Activated T-cell treated with anti-CD3 and anti-CD28 coated beads for 1 hour (primary cell): ENCODE measurements around the gene ZBTB49.
A peak's percentile ranks its signal among the peaks of the same experiment; 100 is the strongest.
"Not testable (repeated sequence)": the region's sequence is repeated elsewhere in the genome, so short reads cannot be mapped to it uniquely, and the experiment has no call there.

ENCODE experiments used
- DNase-seq: peaks from one replicate; pipeline ENCODE4 v3.0.0-alpha.2; 2020; ENCODE audit warnings: low read depth

Gene ZBTB49

DNA sequence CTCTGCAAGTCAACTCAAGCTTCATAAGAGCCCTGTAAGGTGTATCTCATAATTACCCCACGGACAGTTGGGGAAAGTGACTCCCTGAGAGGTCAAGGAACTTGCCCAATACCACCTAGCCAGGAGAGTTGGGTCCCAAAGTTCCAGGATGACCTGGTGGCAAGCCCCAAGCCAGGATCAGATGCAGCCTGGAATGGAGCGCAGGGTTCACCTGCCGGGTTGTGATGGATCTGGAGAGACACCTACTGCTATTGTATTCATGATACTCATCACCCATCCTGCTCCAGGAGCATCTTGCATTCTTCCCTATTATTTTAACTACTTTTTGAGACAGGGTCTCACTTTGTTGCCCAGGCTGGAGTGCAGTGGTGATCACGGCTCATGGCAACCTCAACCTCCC lies 36.1 kb downstream of the ZBTB49 start:
- no peak for DNase-seq

- no peak for DNase-seq
These were observed 37.6 kb downstream of the ZBTB49 start for GRCh38 chr4:4327652-4328121.

DNA sequence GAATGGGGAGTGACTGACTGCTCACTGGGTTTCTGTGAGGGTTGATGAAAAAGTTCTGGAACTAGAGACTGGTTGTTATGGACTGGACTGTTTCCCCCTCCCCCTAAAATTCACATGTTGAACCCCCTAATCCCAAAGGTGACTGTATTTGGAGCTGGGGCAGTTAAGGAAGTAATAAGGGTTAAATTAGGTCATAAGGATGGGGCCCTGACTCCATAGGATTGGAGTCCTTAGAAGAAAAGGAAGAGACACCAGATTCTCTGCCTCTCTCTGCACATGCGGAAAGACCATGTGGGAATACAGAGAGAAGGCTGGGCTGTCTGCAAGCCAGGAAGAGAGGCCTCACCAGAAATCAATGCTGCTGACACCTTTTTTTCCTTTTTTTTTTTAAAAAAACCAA lies 38.2 kb downstream of the ZBTB49 start:
- DNase-seq: no peak

DNA sequence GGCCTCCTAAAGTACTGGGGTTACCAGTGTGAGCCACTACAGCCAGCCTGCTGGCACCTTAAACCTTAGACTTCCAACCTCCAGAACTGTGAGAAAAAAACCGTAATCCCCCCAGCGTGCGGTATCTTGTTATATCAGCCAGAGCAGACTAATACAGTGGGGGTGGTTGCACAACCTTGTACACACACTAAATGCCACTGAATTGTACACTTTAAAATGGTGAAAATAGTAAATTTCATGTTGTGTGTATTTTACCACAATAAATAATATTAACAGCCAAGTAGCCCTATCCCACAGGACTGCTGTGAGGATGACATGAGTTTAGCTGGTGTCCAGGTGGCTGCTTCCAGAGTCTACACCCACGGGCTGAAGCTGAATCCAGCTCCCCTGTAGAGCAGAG lies 38.8 kb downstream of the ZBTB49 start:
- DNase-seq: no peak

DNA sequence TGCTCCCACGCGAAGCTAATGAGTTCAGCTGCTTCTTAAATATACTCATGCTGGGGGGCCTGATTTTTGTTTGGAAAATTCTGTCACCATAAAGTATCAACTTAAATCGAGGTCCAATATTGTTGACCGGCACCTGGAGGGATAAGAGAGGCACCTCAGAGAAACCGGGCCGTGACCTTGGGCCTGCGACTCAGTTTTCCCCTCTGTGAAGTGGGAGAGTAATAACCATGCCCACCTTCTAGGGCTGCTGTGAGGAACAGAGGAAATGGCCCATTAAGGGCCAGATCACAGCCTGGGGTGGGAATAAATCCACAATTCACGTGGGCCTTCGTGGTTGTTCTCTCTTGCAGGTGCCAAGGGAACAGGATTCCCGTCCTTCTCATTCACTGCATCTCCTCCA lies 39.4 kb downstream of the ZBTB49 start:
- DNase-seq: no peak

DNA sequence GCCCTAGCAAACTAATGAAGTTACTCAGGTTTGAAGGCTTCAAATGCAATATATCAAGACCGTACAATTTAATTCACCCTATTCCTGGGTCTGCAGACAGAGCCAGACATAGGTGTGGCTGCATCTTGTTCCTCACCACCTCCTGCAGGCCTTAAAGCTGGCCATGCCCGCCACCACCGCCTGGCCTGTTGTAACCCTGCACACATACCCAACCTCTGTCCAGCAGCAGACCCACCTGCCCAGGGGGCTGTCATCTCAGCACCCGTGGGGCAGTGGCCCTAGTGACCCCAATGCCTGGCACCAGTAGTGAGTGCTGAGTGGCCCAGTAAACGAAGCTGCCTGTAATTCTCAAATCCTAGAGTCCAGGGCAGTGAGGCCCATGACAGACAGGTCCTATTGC lies 40.7 kb downstream of the ZBTB49 start:
- no peak for DNase-seq

DNA sequence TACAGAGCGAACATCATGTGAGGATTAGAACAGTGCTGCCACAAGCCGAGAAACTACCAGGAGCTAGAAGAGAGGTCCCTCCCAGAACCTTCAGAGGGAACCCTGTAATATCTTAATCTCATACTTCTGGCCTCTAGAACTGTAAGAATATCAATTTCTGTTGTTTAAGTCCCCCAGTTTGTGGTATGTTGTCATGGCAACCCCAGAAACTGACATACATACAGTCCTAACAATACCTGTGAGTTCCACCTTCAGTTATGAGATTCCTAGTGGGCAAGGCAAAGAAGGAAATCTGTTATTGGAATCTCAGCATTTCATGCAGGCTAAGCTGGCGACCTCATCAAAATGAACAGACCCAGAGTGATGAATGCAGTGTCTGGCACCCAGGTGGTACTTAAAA lies 42.5 kb downstream of the ZBTB49 start:
- DNase-seq: no peak

DNA sequence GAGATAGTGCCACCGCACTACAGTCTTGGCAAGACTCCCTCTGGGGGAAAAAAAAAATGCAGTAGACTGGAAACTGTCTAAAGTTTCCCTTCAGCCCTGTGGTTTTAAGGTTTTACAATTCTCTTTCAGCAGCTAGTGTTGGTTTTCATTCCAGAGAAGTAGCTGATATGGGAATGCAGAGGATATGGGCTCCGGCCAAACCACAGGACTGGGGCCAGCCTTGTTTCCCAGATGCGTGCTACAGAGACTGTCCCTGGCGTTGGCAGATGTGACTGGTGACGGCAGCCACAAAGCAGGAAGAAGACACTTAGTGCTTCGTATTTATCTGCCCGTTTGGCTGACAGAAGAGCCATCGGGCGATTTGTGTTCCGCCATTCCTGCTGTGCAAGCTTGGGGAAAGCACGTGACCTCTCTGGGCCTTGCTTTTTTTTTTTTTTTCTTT lies 43.2 kb downstream of the ZBTB49 start:
- no peak for DNase-seq

GRCh38 chr4:4334798-4335520 lies 44.9 kb downstream of the ZBTB49 start:
- DNase-seq: peak; percentile 60

- DNase-seq: no peak
These were observed 48.4 kb downstream of the ZBTB49 start for GRCh38 chr4:4338210-4339001.

GRCh38 chr4:4339504-4340085 lies 49.5 kb downstream of the ZBTB49 start:
- no peak for DNase-seq

- no peak for DNase-seq
These were observed 52.0 kb downstream of the ZBTB49 start for GRCh38 chr4:4341861-4342650.

GRCh38 chr4:4343038-4343437 lies 53.0 kb downstream of the ZBTB49 start:
- DNase-seq: no peak

- no peak for DNase-seq
These were observed 55.0 kb downstream of the ZBTB49 start for GRCh38 chr4:4344915-4345527.

DNA sequence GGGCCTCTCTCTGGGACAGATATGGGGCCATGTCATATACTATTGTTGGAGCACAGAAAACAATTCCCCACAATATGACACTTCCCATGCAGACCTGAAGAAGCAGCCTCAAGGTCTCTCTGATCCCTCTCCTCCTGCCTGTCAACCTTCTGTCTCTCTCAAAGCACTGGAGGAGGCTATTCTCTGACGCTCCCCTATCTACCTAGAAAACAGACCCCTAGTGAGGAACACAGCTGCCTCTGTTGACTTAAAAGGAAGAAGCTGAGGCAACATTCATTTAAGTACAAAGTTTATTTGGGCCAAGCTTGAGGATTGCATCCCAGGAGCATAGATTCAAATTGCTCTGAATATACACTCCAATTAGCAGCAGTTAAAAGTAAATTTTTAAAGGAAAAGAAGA lies 57.5 kb downstream of the ZBTB49 start:
- no peak for DNase-seq

DNA sequence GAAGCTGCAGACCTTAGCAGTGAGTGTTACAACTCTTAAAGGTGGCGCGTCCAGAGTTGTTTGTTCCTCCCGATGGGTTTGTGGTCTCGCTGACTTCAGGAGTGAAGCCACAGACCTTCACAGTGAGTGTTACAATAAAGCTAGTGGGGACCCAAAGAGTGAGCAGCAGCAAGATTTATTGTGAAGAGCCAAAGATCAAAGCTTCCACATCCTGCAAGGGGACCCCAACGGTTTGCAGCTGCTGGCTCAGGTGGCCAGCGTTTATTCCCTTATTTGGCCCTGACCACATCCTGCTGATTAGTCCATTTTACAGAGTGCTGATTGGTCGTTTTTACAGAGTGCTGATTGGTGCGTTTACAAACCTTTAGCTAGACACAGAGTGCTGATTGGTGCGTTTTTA lies 58.5 kb downstream of the ZBTB49 start:
- not testable (repeated sequence) for DNase-seq

GRCh38 chr4:4349867-4350266 lies 59.8 kb downstream of the ZBTB49 start:
- no peak for DNase-seq

- no peak for DNase-seq
These were observed 60.9 kb downstream of the ZBTB49 start for GRCh38 chr4:4350909-4351308.

- DNase-seq: no peak
These were observed 65.3 kb downstream of the ZBTB49 start for GRCh38 chr4:4355302-4355701.

- no peak for DNase-seq
These were observed 66.3 kb downstream of the ZBTB49 start for GRCh38 chr4:4356106-4357041.
